ENCODE data around the gene LRRC71.
A peak's percentile ranks its signal among the peaks of the same experiment; 100 is the strongest.

The LRRC71 gene

GRCh38 chr1:156893048-156893953, 27.1 kb upstream of the LRRC71 start, which contains the start of gene PEAR1:
Gene PEAR1 (plus strand): TSS chr1:156893718. CDS start chr1:156903927, 10,209 bp downstream.
- peak within 1 kb of the TSS; percentile 26 to 35 for H3K4me3 ChIP-seq (ENCODE audit: low read depth in 1 of 2, low read length in 2 of 2)
- H3K9ac ChIP-seq (ENCODE audit: low read length) = no peak within 1 kb of the TSS
- peaks cover 6% of the 10 kb centered on the region for H3K4me1 ChIP-seq (ENCODE audit: insufficient read depth, low read length)
- no peaks in the 10 kb centered on the region for H3K9me3 ChIP-seq (ENCODE audit: low read length)
- peak within 1 kb of the TSS; percentile 72 for H3K27ac ChIP-seq (ENCODE audit: low read depth, low read length)
- peaks cover 5 to 25% of the 10 kb centered on the region in 2 donors for H3K27me3 ChIP-seq (ENCODE audit: control insufficient read depth in 1 of 2, insufficient read depth in 2 of 2, low read length in 2 of 2)
- no peaks in the 10 kb centered on the region for H3K36me3 ChIP-seq (ENCODE audit: insufficient read depth, low read length)

- peak overlapping the region; percentile 26 to 35 for H3K4me3 ChIP-seq (ENCODE audit: low read depth in 1 of 2, low read length in 2 of 2)
- peaks cover 6% of the 10 kb centered on the region for H3K4me1 ChIP-seq (ENCODE audit: insufficient read depth, low read length)
- no peaks in the 10 kb centered on the region for H3K36me3 ChIP-seq (ENCODE audit: insufficient read depth, low read length)
- H3K27ac ChIP-seq (ENCODE audit: low read depth, low read length) = peak overlapping the region; percentile 72
- peaks cover 5 to 25% of the 10 kb centered on the region in 2 donors for H3K27me3 ChIP-seq (ENCODE audit: control insufficient read depth in 1 of 2, insufficient read depth in 2 of 2, low read length in 2 of 2)
- no peak overlapping the region for H3K9ac ChIP-seq (ENCODE audit: low read length)
- no peaks in the 10 kb centered on the region for H3K9me3 ChIP-seq (ENCODE audit: low read length)
These were observed 26.4 kb upstream of the LRRC71 start for GRCh38 chr1:156894001-156894400.

- peaks cover 5 to 25% of the 10 kb centered on the region in 2 donors for H3K27me3 ChIP-seq (ENCODE audit: control insufficient read depth in 1 of 2, insufficient read depth in 2 of 2, low read length in 2 of 2)
- peak overlapping the region in 1 of 2 donors; percentile 35 for H3K4me3 ChIP-seq (ENCODE audit: low read depth in 1 of 2, low read length in 2 of 2)
- H3K27ac ChIP-seq (ENCODE audit: low read depth, low read length) = no peak overlapping the region
- H3K36me3 ChIP-seq (ENCODE audit: insufficient read depth, low read length) = no peaks in the 10 kb centered on the region
- H3K9ac ChIP-seq (ENCODE audit: low read length) = no peak overlapping the region
- no peaks in the 10 kb centered on the region for H3K9me3 ChIP-seq (ENCODE audit: low read length)
- peaks cover 6% of the 10 kb centered on the region for H3K4me1 ChIP-seq (ENCODE audit: insufficient read depth, low read length)
These were observed 25.5 kb upstream of the LRRC71 start for GRCh38 chr1:156894711-156895454.

- Histone ChIP-seq H3K4me3 (ENCODE audit: low read depth in 1 of 2, low read length in 2 of 2) (peak overlapping the region in 1 of 2 donors; percentile 35), H3K4me1 (ENCODE audit: insufficient read depth, low read length) (peaks cover 6% of the 10 kb centered on the region), H3K36me3 (ENCODE audit: insufficient read depth, low read length) (no peaks in the 10 kb centered on the region), H3K27me3 (ENCODE audit: control insufficient read depth in 1 of 2, insufficient read depth in 2 of 2, low read length in 2 of 2) (peaks cover 5 to 25% of the 10 kb centered on the region in 2 donors), H3K27ac (ENCODE audit: low read depth, low read length) (no peak overlapping the region), H3K9me3 (ENCODE audit: low read length) (no peaks in the 10 kb centered on the region), H3K9ac (ENCODE audit: low read length) (no peak overlapping the region)
These were observed 25.0 kb upstream of the LRRC71 start for GRCh38 chr1:156895455-156895812.

- Histone ChIP-seq H3K4me1 (ENCODE audit: insufficient read depth, low read length) (peaks cover 6% of the 10 kb centered on the region), H3K4me3 (ENCODE audit: low read depth in 1 of 2, low read length in 2 of 2) (no peak overlapping the region), H3K27ac (ENCODE audit: low read depth, low read length) (no peak overlapping the region), H3K27me3 (ENCODE audit: control insufficient read depth in 1 of 2, insufficient read depth in 2 of 2, low read length in 2 of 2) (peaks cover 5 to 25% of the 10 kb centered on the region in 2 donors), H3K36me3 (ENCODE audit: insufficient read depth, low read length) (no peaks in the 10 kb centered on the region), H3K9ac (ENCODE audit: low read length) (no peak overlapping the region), H3K9me3 (ENCODE audit: low read length) (no peaks in the 10 kb centered on the region)
These were observed 24.5 kb upstream of the LRRC71 start for GRCh38 chr1:156895927-156896326.

- Histone ChIP-seq H3K27me3 (ENCODE audit: control insufficient read depth in 1 of 2, insufficient read depth in 2 of 2, low read length in 2 of 2) (peaks cover 5 to 25% of the 10 kb centered on the region in 2 donors), H3K27ac (ENCODE audit: low read depth, low read length) (no peak overlapping the region), H3K4me3 (ENCODE audit: low read depth in 1 of 2, low read length in 2 of 2) (no peak overlapping the region), H3K9me3 (ENCODE audit: low read length) (no peaks in the 10 kb centered on the region), H3K4me1 (ENCODE audit: insufficient read depth, low read length) (peaks cover 6% of the 10 kb centered on the region), H3K36me3 (ENCODE audit: insufficient read depth, low read length) (no peaks in the 10 kb centered on the region), H3K9ac (ENCODE audit: low read length) (no peak overlapping the region)
These were observed 23.9 kb upstream of the LRRC71 start for GRCh38 chr1:156896490-156897033.

GRCh38 chr1:156897078-156897825, 23.2 kb upstream of the LRRC71 start:
- H3K27me3 ChIP-seq (ENCODE audit: control insufficient read depth in 1 of 2, insufficient read depth in 2 of 2, low read length in 2 of 2) = peaks cover 5 to 25% of the 10 kb centered on the region in 2 donors
- no peak overlapping the region for H3K4me3 ChIP-seq (ENCODE audit: low read depth in 1 of 2, low read length in 2 of 2)
- no peaks in the 10 kb centered on the region for H3K36me3 ChIP-seq (ENCODE audit: insufficient read depth, low read length)
- H3K9me3 ChIP-seq (ENCODE audit: low read length) = no peaks in the 10 kb centered on the region
- H3K27ac ChIP-seq (ENCODE audit: low read depth, low read length) = no peak overlapping the region
- H3K9ac ChIP-seq (ENCODE audit: low read length) = no peak overlapping the region
- peaks cover 6% of the 10 kb centered on the region for H3K4me1 ChIP-seq (ENCODE audit: insufficient read depth, low read length)

GRCh38 chr1:156898161-156898566, 22.3 kb upstream of the LRRC71 start:
- Histone ChIP-seq H3K27me3 (ENCODE audit: control insufficient read depth in 1 of 2, insufficient read depth in 2 of 2, low read length in 2 of 2) (peaks cover 5 to 23% of the 10 kb centered on the region in 2 donors), H3K4me3 (ENCODE audit: low read depth in 1 of 2, low read length in 2 of 2) (no peak overlapping the region), H3K9me3 (ENCODE audit: low read length) (no peaks in the 10 kb centered on the region), H3K27ac (ENCODE audit: low read depth, low read length) (no peak overlapping the region), H3K4me1 (ENCODE audit: insufficient read depth, low read length) (peaks cover 6% of the 10 kb centered on the region), H3K9ac (ENCODE audit: low read length) (no peak overlapping the region), H3K36me3 (ENCODE audit: insufficient read depth, low read length) (no peaks in the 10 kb centered on the region)

GRCh38 chr1:156898971-156899664, 21.3 kb upstream of the LRRC71 start:
- Histone ChIP-seq H3K4me3 (ENCODE audit: low read depth in 1 of 2, low read length in 2 of 2) (no peak overlapping the region), H3K36me3 (ENCODE audit: insufficient read depth, low read length) (no peaks in the 10 kb centered on the region), H3K27ac (ENCODE audit: low read depth, low read length) (no peak overlapping the region), H3K9me3 (ENCODE audit: low read length) (no peaks in the 10 kb centered on the region), H3K9ac (ENCODE audit: low read length) (no peak overlapping the region), H3K4me1 (ENCODE audit: insufficient read depth, low read length) (peaks cover 6% of the 10 kb centered on the region), H3K27me3 (ENCODE audit: control insufficient read depth in 1 of 2, insufficient read depth in 2 of 2, low read length in 2 of 2) (peaks cover 4 to 14% of the 10 kb centered on the region in 2 donors)

GRCh38 chr1:156899956-156900718, 20.3 kb upstream of the LRRC71 start:
- Histone ChIP-seq H3K27ac (ENCODE audit: low read depth, low read length) (no peak overlapping the region), H3K4me3 (ENCODE audit: low read depth in 1 of 2, low read length in 2 of 2) (no peak overlapping the region), H3K9ac (ENCODE audit: low read length) (no peak overlapping the region), H3K4me1 (ENCODE audit: insufficient read depth, low read length) (peaks cover 6% of the 10 kb centered on the region), H3K36me3 (ENCODE audit: insufficient read depth, low read length) (no peaks in the 10 kb centered on the region), H3K9me3 (ENCODE audit: low read length) (no peaks in the 10 kb centered on the region), H3K27me3 (ENCODE audit: control insufficient read depth in 1 of 2, insufficient read depth in 2 of 2, low read length in 2 of 2) (peaks cover 0 to 3% of the 10 kb centered on the region in 2 donors)
